ENCODE measurements around the gene MMP20. TPM values are rescaled to one million over a fixed set of nuclear protein-coding genes. Genes with fewer than 3 reads are reported as not detected.

Gene MMP20
- polyA plus RNA-seq, 3 donors from 2014 or later, result not detected

GRCh38 chr11:102552447-102553194 is 72.5 kb downstream of the MMP20 start:
- no peaks in the 10 kb centered on the region for H3K9me3 Mint-ChIP-seq
- H3K4me1 Mint-ChIP-seq, result peaks cover 0 to 8% of the 10 kb centered on the region in 2 donors
- H3K36me3 Mint-ChIP-seq, result no peaks in the 10 kb centered on the region
- H3K27ac Mint-ChIP-seq, result no peak overlapping the region
- peaks cover 0 to 7% (median 0%) of the 10 kb centered on the region in 3 donors for H3K27me3 Mint-ChIP-seq (ENCODE audit: low read depth in 3 of 3)
- DNase-seq, result no peak
- H3K4me3 Mint-ChIP-seq, result no peak overlapping the region

GRCh38 chr11:102552020-102552419 is 73.1 kb downstream of the MMP20 start:
- Mint-ChIP-seq H3K27ac (no peak overlapping the region), H3K36me3 (no peaks in the 10 kb centered on the region), H3K4me1 (peaks cover 5 to 12% of the 10 kb centered on the region in 2 donors), H3K4me3 (no peak overlapping the region), H3K27me3 (ENCODE audit: low read depth in 3 of 3) (peaks cover 0 to 7% (median 2%) of the 10 kb centered on the region in 3 donors), H3K9me3 (no peaks in the 10 kb centered on the region)
- DNase-seq, result no peak

- Mint-ChIP-seq H3K4me3 (no peak overlapping the region), H3K4me1 (peaks cover 12 to 18% of the 10 kb centered on the region in 2 donors), H3K36me3 (no peaks in the 10 kb centered on the region), H3K9me3 (no peaks in the 10 kb centered on the region), H3K27me3 (ENCODE audit: low read depth in 3 of 3) (peaks cover 0 to 8% (median 3%) of the 10 kb centered on the region in 3 donors), H3K27ac (no peak overlapping the region)
- no peak for DNase-seq
Measured at GRCh38 chr11:102551169-102551781, 73.9 kb downstream of the MMP20 start.

GRCh38 chr11:102546923-102547471 is 78.1 kb downstream of the MMP20 start:
- DNase-seq, result peak; percentile 60 to 68 (median 61)
- Mint-ChIP-seq H3K36me3 (no peaks in the 10 kb centered on the region), H3K4me1 (peaks cover 22 to 28% of the 10 kb centered on the region in 2 donors), H3K9me3 (no peaks in the 10 kb centered on the region), H3K27me3 (ENCODE audit: low read depth in 3 of 3) (peaks cover 0 to 7% (median 3%) of the 10 kb centered on the region in 3 donors), H3K4me3 (peak overlapping the region; percentile 11 to 65 (median 37)), H3K27ac (peak overlapping the region in 2 of 6 donors; percentile 23 to 29)

GRCh38 chr11:102546427-102546826 is 78.7 kb downstream of the MMP20 start:
- no peaks in the 10 kb centered on the region for H3K9me3 Mint-ChIP-seq
- no peaks in the 10 kb centered on the region for H3K36me3 Mint-ChIP-seq
- DNase-seq, result no peak
- H3K27ac Mint-ChIP-seq, result peak overlapping the region in 1 of 6 donors; percentile 60
- H3K27me3 Mint-ChIP-seq (ENCODE audit: low read depth in 3 of 3), result peaks cover 0 to 7% (median 3%) of the 10 kb centered on the region in 3 donors
- H3K4me3 Mint-ChIP-seq, result peak overlapping the region in 2 of 5 donors; percentile 43 to 65
- H3K4me1 Mint-ChIP-seq, result peaks cover 22 to 28% of the 10 kb centered on the region in 2 donors

GRCh38 chr11:102545701-102546100 is 79.4 kb downstream of the MMP20 start:
- DNase-seq, result no peak
- Mint-ChIP-seq H3K4me3 (no peak overlapping the region), H3K27me3 (ENCODE audit: low read depth in 3 of 3) (peaks cover 0 to 7% (median 3%) of the 10 kb centered on the region in 3 donors), H3K27ac (no peak overlapping the region), H3K9me3 (no peaks in the 10 kb centered on the region), H3K36me3 (no peaks in the 10 kb centered on the region), H3K4me1 (peaks cover 22 to 28% of the 10 kb centered on the region in 2 donors)

GRCh38 chr11:102544594-102544993 is 80.5 kb downstream of the MMP20 start:
- Mint-ChIP-seq H3K9me3 (no peaks in the 10 kb centered on the region), H3K4me1 (peaks cover 22 to 28% of the 10 kb centered on the region in 2 donors), H3K27ac (peak overlapping the region in 1 of 6 donors; percentile 43), H3K27me3 (ENCODE audit: low read depth in 3 of 3) (peaks cover 0 to 7% (median 3%) of the 10 kb centered on the region in 3 donors), H3K4me3 (no peak overlapping the region), H3K36me3 (no peaks in the 10 kb centered on the region)
- no peak for DNase-seq

- no peaks in the 10 kb centered on the region for H3K9me3 Mint-ChIP-seq
- H3K27me3 Mint-ChIP-seq (ENCODE audit: low read depth in 3 of 3), result peaks cover 0 to 7% (median 0%) of the 10 kb centered on the region in 3 donors
- no peaks in the 10 kb centered on the region for H3K4me1 Mint-ChIP-seq
Measured at GRCh38 chr11:102539567-102539966, 85.6 kb downstream of the MMP20 start.

GRCh38 chr11:102538932-102539331 is 86.2 kb downstream of the MMP20 start:
- no peaks in the 10 kb centered on the region for H3K9me3 Mint-ChIP-seq
- DNase-seq, result no peak
- no peaks in the 10 kb centered on the region for H3K4me1 Mint-ChIP-seq
- H3K36me3 Mint-ChIP-seq, result no peaks in the 10 kb centered on the region
- no peak overlapping the region for H3K27ac Mint-ChIP-seq
- H3K4me3 Mint-ChIP-seq, result no peak overlapping the region
- H3K27me3 Mint-ChIP-seq (ENCODE audit: low read depth in 3 of 3), result peaks cover 0 to 12% (median 0%) of the 10 kb centered on the region in 3 donors

More at GRCh38 chr11:102539567-102539966, 85.6 kb downstream of the MMP20 start:
- no peak for DNase-seq
- Mint-ChIP-seq H3K27ac (no peak overlapping the region), H3K4me3 (no peak overlapping the region), H3K36me3 (no peaks in the 10 kb centered on the region)

- H3K4me1 Mint-ChIP-seq, result no peaks in the 10 kb centered on the region
- no peak overlapping the region for H3K27ac Mint-ChIP-seq
- no peak overlapping the region for H3K4me3 Mint-ChIP-seq
- peaks cover 0 to 12% (median 5%) of the 10 kb centered on the region in 3 donors for H3K27me3 Mint-ChIP-seq (ENCODE audit: low read depth in 3 of 3)
- no peaks in the 10 kb centered on the region for H3K9me3 Mint-ChIP-seq
- H3K36me3 Mint-ChIP-seq, result no peaks in the 10 kb centered on the region
- DNase-seq, result no peak
Measured at GRCh38 chr11:102534261-102534872, 90.8 kb downstream of the MMP20 start.

- no peak within 1 kb of the TSS for H3K4me3 Mint-ChIP-seq
Measured at GRCh38 chr11:102530558-102530957, 94.6 kb downstream of the MMP20 start, which contains the start of gene MMP7. Gene MMP7, minus strand, starts transcription at chr11:102530747. Its CDS starts 47 bp downstream, at chr11:102530700.

GRCh38 chr11:102528618-102529017 is 96.5 kb downstream of the MMP20 start:
- Mint-ChIP-seq H3K4me1 (no peaks in the 10 kb centered on the region), H3K4me3 (no peak overlapping the region), H3K36me3 (no peaks in the 10 kb centered on the region), H3K27me3 (ENCODE audit: low read depth in 3 of 3) (peaks cover 0 to 4% (median 0%) of the 10 kb centered on the region in 3 donors), H3K9me3 (no peaks in the 10 kb centered on the region), H3K27ac (no peak overlapping the region)
- no peak for DNase-seq

More at GRCh38 chr11:102530558-102530957, 94.6 kb downstream of the MMP20 start, which contains the start of gene MMP7:
- no peaks in the 10 kb centered on the region for H3K9me3 Mint-ChIP-seq
- H3K36me3 Mint-ChIP-seq, result no peaks in the 10 kb centered on the region
- H3K27me3 Mint-ChIP-seq (ENCODE audit: low read depth in 3 of 3), result peaks cover 0 to 5% (median 5%) of the 10 kb centered on the region in 3 donors
- no peaks in the 10 kb centered on the region for H3K4me1 Mint-ChIP-seq
- H3K27ac Mint-ChIP-seq, result no peak within 1 kb of the TSS
- DNase-seq, result no peak

GRCh38 chr11:102527684-102528083 is 97.4 kb downstream of the MMP20 start:
- no peak overlapping the region for H3K4me3 Mint-ChIP-seq
- DNase-seq, result no peak
- peaks cover 0 to 4% (median 0%) of the 10 kb centered on the region in 3 donors for H3K27me3 Mint-ChIP-seq (ENCODE audit: low read depth in 3 of 3)
- no peak overlapping the region for H3K27ac Mint-ChIP-seq
- H3K4me1 Mint-ChIP-seq, result peaks cover under 1% of the 10 kb centered on the region in 2 donors
- no peaks in the 10 kb centered on the region for H3K9me3 Mint-ChIP-seq
- H3K36me3 Mint-ChIP-seq, result no peaks in the 10 kb centered on the region
